Stimulated activated CD4-positive, alpha-beta T cell treated with anti-CD3 and anti-CD28 coated beads, Interleukin-15, amount 100 ng/mL, for 1 hour (primary cell): ENCODE measurements around the gene ARRB1.

Experiments
- DNase-seq, 2 donors: peaks; one replicate each; pipeline ENCODE4 v3.0.0-alpha.2; 2020; ENCODE audit warnings: low read depth in 1 of 2, low spot score in 1 of 2

The ARRB1 gene

GRCh38 chr11:75238595-75239440 lies 112.6 kb downstream of the ARRB1 start:
- DNase-seq = no peak

GRCh38 chr11:75237050-75237449 lies 114.4 kb downstream of the ARRB1 start:
- DNase-seq = no peak

- DNase-seq = no peak
Observed at GRCh38 chr11:75236062-75236461, 115.4 kb downstream of the ARRB1 start.

- DNase-seq = no peak
Observed at GRCh38 chr11:75233754-75234172, 117.7 kb downstream of the ARRB1 start.

GRCh38 chr11:75230621-75231020 lies 120.8 kb downstream of the ARRB1 start:
- no peak for DNase-seq

- DNase-seq = no peak
Observed at GRCh38 chr11:75229466-75229865, 122.0 kb downstream of the ARRB1 start.

GRCh38 chr11:75225794-75226193 lies 125.7 kb downstream of the ARRB1 start:
- no peak for DNase-seq

GRCh38 chr11:75223954-75224643 lies 127.4 kb downstream of the ARRB1 start:
- DNase-seq = no peak

- no peak for DNase-seq
Observed at GRCh38 chr11:75219869-75220268, 131.6 kb downstream of the ARRB1 start.

- DNase-seq = no peak
Observed at GRCh38 chr11:75214843-75215242, 136.6 kb downstream of the ARRB1 start.

GRCh38 chr11:75214411-75214821 lies 137.0 kb downstream of the ARRB1 start:
- DNase-seq = peak; percentile 48
